GM23338 (cell line): Measurements from ENCODE around the gene PPM1E. TPM values are rescaled to one million over a fixed set of nuclear protein-coding genes. Genes with fewer than 3 reads are reported as not detected.

Source experiments
- ATAC-seq: fragments of 200-7000 bp; cut with Tn5 transposase; 3 replicates; pipeline ENCODE4 v1.9.1; 2020
- DNase-seq: peaks from one replicate; pipeline ENCODE4 v3.0.0-alpha.2; 2015; ENCODE audit warnings: low spot score
- H2AFZ ChIP-seq: fragments of 200-600 bp; sonication (generic); 2 replicates; pipeline ENCODE4 v1.8.0; 2016; ENCODE audit warnings: antibody characterized with exemption, mild to moderate bottlenecking, moderate library complexity
- H3F3A ChIP-seq: fragments of 200-600 bp; sonication (generic); replicated peaks from 2 replicates; pipeline ENCODE4 v1.8.0; 2017; ENCODE audit warnings: antibody characterized with exemption, mixed run types, low read depth
- H3K27ac ChIP-seq: fragments of 200-600 bp; sonication (generic); 2 replicates; pipeline ENCODE4 v1.6.1; 2016; ENCODE audit warnings: low read depth
- H3K27me3 ChIP-seq: fragments of 200-600 bp; sonication (generic); 2 replicates; pipeline ENCODE4 v1.8.0; 2016; ENCODE audit warnings: mild to moderate bottlenecking, mixed run types, moderate library complexity; ENCODE audit not compliant: insufficient read depth
- H3K36me3 ChIP-seq: fragments of 200-600 bp; sonication (generic); 2 replicates; pipeline ENCODE4 v1.8.0; 2016; ENCODE audit warnings: mild to moderate bottlenecking; ENCODE audit not compliant: insufficient read depth
- H3K4me1 ChIP-seq: fragments of 200-600 bp; sonication (generic); 2 replicates; pipeline ENCODE4 v1.8.0; 2016; ENCODE audit warnings: mild to moderate bottlenecking, moderate library complexity; ENCODE audit not compliant: insufficient read depth
- H3K4me2 ChIP-seq: fragments of 200-600 bp; sonication (generic); 2 replicates; pipeline ENCODE4 v1.7.1; 2017; ENCODE audit warnings: mixed run types
- H3K4me3 ChIP-seq: fragments of 200-600 bp; sonication (generic); 2 replicates; pipeline ENCODE4 v1.6.1; 2016; ENCODE audit warnings: mixed run types
- H3K79me2 ChIP-seq: fragments of 200-600 bp; sonication (generic); replicated peaks from 2 replicates; pipeline ENCODE4 v1.8.0; 2017; ENCODE audit warnings: mild to moderate bottlenecking; ENCODE audit not compliant: insufficient read depth
- H3K9me2 ChIP-seq: fragments of 200-600 bp; sonication (generic); 2 replicates; pipeline ENCODE4 v1.8.0; 2017; ENCODE audit not compliant: insufficient read depth
- H4K20me1 ChIP-seq: fragments of 200-600 bp; sonication (generic); replicated peaks from 2 replicates; pipeline ENCODE4 v1.8.0; 2017; ENCODE audit warnings: mild to moderate bottlenecking; ENCODE audit not compliant: insufficient read depth
- H3K27ac Mint-ChIP-seq: 2 replicates; pipeline ENCODE4 v1.8.0; 2020; ENCODE audit warnings: inconsistent platforms, mild to moderate bottlenecking, moderate library complexity, mixed read lengths
- H3K27me3 Mint-ChIP-seq: 3 replicates; pipeline ENCODE4 v1.8.0; 2022; ENCODE audit warnings: low read depth, mild to moderate bottlenecking, moderate library complexity, mixed read lengths, inconsistent platforms; ENCODE audit not compliant: insufficient read depth, poor library complexity
- H3K36me3 Mint-ChIP-seq: 3 replicates; pipeline ENCODE4 v1.8.0; 2021; ENCODE audit warnings: low read depth, mild to moderate bottlenecking, inconsistent platforms, moderate library complexity, mixed read lengths
- H3K4me1 Mint-ChIP-seq: 3 replicates; pipeline ENCODE4 v1.8.0; 2020; ENCODE audit warnings: mild to moderate bottlenecking, inconsistent platforms, mixed read lengths
- H3K4me3 Mint-ChIP-seq: 3 replicates; pipeline ENCODE4 v1.8.0; 2021; ENCODE audit warnings: moderate library complexity, mild to moderate bottlenecking, inconsistent platforms, mixed read lengths
- H3K9me3 Mint-ChIP-seq: 3 replicates; pipeline ENCODE4 v1.8.0; 2020; ENCODE audit warnings: moderate library complexity, mild to moderate bottlenecking, inconsistent platforms, mixed read lengths
- CREB1 ChIP-seq: fragments of 250-450 bp; sonication (Bioruptor Pico); IDR thresholded peaks from 2 replicates; pipeline ENCODE4 v1.5.0; 2020; ENCODE audit warnings: low read depth, mild to moderate bottlenecking, moderate library complexity
- CTCF ChIP-seq, 2 experiments: fragments of 200-600 bp in 1 of 2; sonication (generic) in 1 of 2; conservative IDR thresholded peaks; 2 replicates each; pipeline versions ENCODE4 v1.5.1 to v1.6.1; 2016 to 2017; ENCODE audit warnings: antibody characterized with exemption in 2 of 2, low read depth in 2 of 2, mild to moderate bottlenecking in 2 of 2, moderate library complexity in 1 of 2
- EZH2 ChIP-seq: fragments of 200-600 bp; sonication (generic); IDR thresholded peaks from one replicate; pipeline ENCODE4 v1.8.0; 2017; ENCODE audit warnings: antibody characterized with exemption, mild to moderate bottlenecking, low read depth; ENCODE audit not compliant: unreplicated experiment
- EZH2phosphoT487 ChIP-seq: fragments of 200-600 bp; sonication (generic); IDR thresholded peaks from one replicate; pipeline ENCODE4 v1.8.1; 2018; ENCODE audit warnings: antibody characterized with exemption; ENCODE audit not compliant: unreplicated experiment
- NANOG ChIP-seq: IDR thresholded peaks from 2 replicates; pipeline ENCODE4 v1.6.1; 2016; ENCODE audit warnings: antibody characterized with exemption, borderline replicate concordance
- REST ChIP-seq: IDR thresholded peaks from one replicate; pipeline ENCODE4 v1.6.1; 2018; ENCODE audit warnings: antibody characterized with exemption; ENCODE audit not compliant: unreplicated experiment
- STAT1 ChIP-seq: IDR thresholded peaks from one replicate; pipeline ENCODE4 v1.6.1; 2016; ENCODE audit warnings: antibody characterized with exemption; ENCODE audit not compliant: unreplicated experiment
- ZNF114 ChIP-seq: fragments of 250-450 bp; sonication (Bioruptor Pico); IDR thresholded peaks from 2 replicates; pipeline ENCODE4 v1.5.0; 2020; ENCODE audit warnings: mild to moderate bottlenecking, moderate library complexity
- ZNF462 ChIP-seq: fragments of 250-450 bp; sonication (Bioruptor Pico); IDR thresholded peaks from 2 replicates; pipeline ENCODE4 v1.5.0; 2020; ENCODE audit warnings: mild to moderate bottlenecking, moderate library complexity
- polyA plus RNA-seq: library from polyadenylated mRNA; unstranded; fragments of >200 nt; fragmentation: Nextera tagmentation; extraction: Ambion mirVana; gene quantifications from 2 replicates; pipeline ENCODE4 v1.2.1, GENCODE V29; 2016
- total RNA-seq: library from RNA; depleted of rRNA; stranded (reverse); fragments of >200 nt; shearing (Covaris generic); gene quantifications from 2 replicates; pipeline ENCODE4 v1.2.3, GENCODE V29; 2014

PPM1E gene
- total and polyA plus RNA-seq, 2 experiments from 2014 or later = 2.1 to 13.8 TPM

GRCh38 chr17:58917228-58917627 lies 161.6 kb downstream of the PPM1E start:
- H3F3A ChIP-seq = no peaks in the 10 kb centered on the region
- H3K79me2 ChIP-seq = no peaks in the 10 kb centered on the region
- peaks cover 12% of the 10 kb centered on the region for H3K9me3 Mint-ChIP-seq
- H3K36me3 ChIP-seq = no peaks in the 10 kb centered on the region
- H3K4me3 Mint-ChIP-seq = no peak overlapping the region
- no peak overlapping the region for H3K4me3 ChIP-seq
- TF ChIP-seq REST (no peak), CREB1 (CRISPR knock-in tag) (no peak), CTCF (conservative IDR thresholded peaks at IDR 0.05; ENCODE audit: low read depth in 2 of 2) (no peak), ZNF114 (CRISPR knock-in tag) (no peak), EZH2phosphoT487 (no peak), STAT1 (no peak), NANOG (no peak), EZH2 (no peak), ZNF462 (CRISPR knock-in tag) (no peak)
- H2AFZ ChIP-seq = no peak overlapping the region
- H4K20me1 ChIP-seq = no peaks in the 10 kb centered on the region
- no peaks in the 10 kb centered on the region for H3K27me3 ChIP-seq
- peaks cover 22% of the 10 kb centered on the region for H3K4me1 ChIP-seq
- ATAC-seq = no peak
- H3K27ac Mint-ChIP-seq = no peak overlapping the region; the same call in 1 of the 2 replicates
- no peaks in the 10 kb centered on the region for H3K9me2 ChIP-seq
- H3K4me2 ChIP-seq = no peak overlapping the region
- peaks cover 12% of the 10 kb centered on the region for H3K36me3 Mint-ChIP-seq
- peaks cover 19% of the 10 kb centered on the region for H3K4me1 Mint-ChIP-seq
- H3K27ac ChIP-seq = no peak overlapping the region
- no peak for DNase-seq
- no peaks in the 10 kb centered on the region for H3K27me3 Mint-ChIP-seq
